Measurements from ENCODE around the gene SMIM36.
"Not testable (repeated sequence)": the region's sequence is repeated elsewhere in the genome, so short reads cannot be mapped to it uniquely, and the experiment has no call there.

The SMIM36 gene

GRCh38 chr17:55531053-55531728 is 19.9 kb upstream of the SMIM36 start:
- H3K27ac ChIP-seq (ENCODE audit: low read length): no peak overlapping the region
- H3K4me3 ChIP-seq (ENCODE audit: low read depth in 1 of 2, low read length in 2 of 2): no peak overlapping the region
- H3K4me1 ChIP-seq (ENCODE audit: control insufficient read depth in 1 of 2, insufficient read depth in 2 of 2, low read length in 2 of 2): no peaks in the 10 kb centered on the region
- no peaks in the 10 kb centered on the region for H3K27me3 ChIP-seq (ENCODE audit: low read depth, low read length)
- no peaks in the 10 kb centered on the region for H3K9me3 ChIP-seq (ENCODE audit: control insufficient read depth in 1 of 2, low read length in 2 of 2)
- H3K36me3 ChIP-seq (ENCODE audit: control insufficient read depth in 1 of 2, insufficient read depth in 2 of 2, low read length in 2 of 2): no peaks in the 10 kb centered on the region

GRCh38 chr17:55530064-55530463 is 18.8 kb upstream of the SMIM36 start:
- H3K36me3 ChIP-seq (ENCODE audit: control insufficient read depth in 1 of 2, insufficient read depth in 2 of 2, low read length in 2 of 2): no peaks in the 10 kb centered on the region
- no peak overlapping the region for H3K4me3 ChIP-seq (ENCODE audit: low read depth in 1 of 2, low read length in 2 of 2)
- no peaks in the 10 kb centered on the region for H3K9me3 ChIP-seq (ENCODE audit: control insufficient read depth in 1 of 2, low read length in 2 of 2)
- no peak overlapping the region for H3K27ac ChIP-seq (ENCODE audit: low read length)
- H3K27me3 ChIP-seq (ENCODE audit: low read depth, low read length): no peaks in the 10 kb centered on the region
- H3K4me1 ChIP-seq (ENCODE audit: control insufficient read depth in 1 of 2, insufficient read depth in 2 of 2, low read length in 2 of 2): no peaks in the 10 kb centered on the region

DNA sequence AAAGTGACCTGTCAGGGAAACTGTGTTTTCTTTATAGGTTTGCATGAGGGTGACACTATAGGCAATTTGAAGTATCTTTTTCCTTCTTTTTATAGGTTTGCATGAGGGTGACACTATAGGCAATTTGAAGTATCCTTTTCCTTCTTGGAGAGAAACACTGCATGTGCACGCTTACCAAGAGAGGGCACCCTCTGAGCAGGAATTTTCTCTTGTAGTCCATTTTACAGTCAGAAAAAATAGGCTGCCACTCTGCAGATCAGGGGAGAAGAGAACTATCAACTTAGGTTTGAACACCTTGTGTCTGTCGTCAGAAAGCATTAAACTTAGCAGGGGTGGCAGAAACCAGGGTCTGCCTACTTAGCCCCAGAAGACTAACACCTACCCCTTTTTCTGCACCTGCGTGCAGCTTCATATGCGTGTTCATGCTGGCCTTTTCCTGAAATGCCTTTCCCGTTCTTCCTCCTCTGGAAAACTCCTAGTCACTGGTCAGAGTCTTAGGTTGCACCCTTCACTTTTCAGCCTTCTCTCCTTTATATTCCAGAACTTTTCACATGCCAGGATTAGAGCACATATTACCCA is 16.4 kb upstream of the SMIM36 start:
- Histone ChIP-seq H3K36me3 (ENCODE audit: control insufficient read depth in 1 of 2, insufficient read depth in 2 of 2, low read length in 2 of 2) (no peaks in the 10 kb centered on the region), H3K27me3 (ENCODE audit: low read depth, low read length) (no peaks in the 10 kb centered on the region), H3K9me3 (ENCODE audit: control insufficient read depth in 1 of 2, low read length in 2 of 2) (no peaks in the 10 kb centered on the region), H3K4me1 (ENCODE audit: control insufficient read depth in 1 of 2, insufficient read depth in 2 of 2, low read length in 2 of 2) (no peaks in the 10 kb centered on the region), H3K4me3 (ENCODE audit: low read depth in 1 of 2, low read length in 2 of 2) (no peak overlapping the region), H3K27ac (ENCODE audit: low read length) (no peak overlapping the region)

DNA sequence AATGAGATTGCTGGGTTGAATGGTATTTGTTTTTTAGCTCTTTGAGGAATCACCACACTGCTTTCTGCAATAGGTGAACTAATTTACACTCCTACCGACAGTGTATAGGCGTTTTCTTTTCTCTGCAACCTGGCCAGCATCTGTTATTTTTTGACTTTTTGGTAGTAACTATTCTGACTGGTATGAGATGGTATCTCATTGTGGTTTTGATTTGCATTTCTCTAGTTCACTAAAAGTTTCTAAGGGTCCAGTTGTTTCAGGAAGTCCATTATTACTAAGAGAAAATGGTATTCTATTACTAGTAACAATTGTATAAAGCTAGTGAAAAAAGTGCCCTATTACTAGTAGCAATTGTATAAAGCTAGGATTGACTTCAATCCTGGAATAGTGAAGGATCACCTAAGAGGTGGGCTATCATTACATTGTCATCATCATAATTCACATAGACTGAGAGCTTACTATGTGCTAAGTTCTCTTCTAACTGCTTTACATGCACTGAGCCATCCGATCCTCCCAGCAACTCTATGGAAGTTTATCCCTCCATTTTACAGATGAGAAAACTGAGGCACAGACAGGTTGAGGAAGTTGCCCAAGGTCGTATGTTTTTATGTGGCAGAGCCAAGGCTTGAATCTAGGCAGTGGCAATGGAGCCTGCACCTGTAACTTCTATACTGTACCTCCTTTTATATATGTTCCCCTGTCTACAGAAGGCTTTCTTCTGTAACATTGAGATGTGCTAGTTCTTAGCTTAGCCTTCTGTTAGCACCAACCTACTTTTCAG is 13.4 kb upstream of the SMIM36 start:
- Histone ChIP-seq H3K27ac (ENCODE audit: low read length) (no peak overlapping the region), H3K36me3 (ENCODE audit: control insufficient read depth in 1 of 2, insufficient read depth in 2 of 2, low read length in 2 of 2) (no peaks in the 10 kb centered on the region), H3K4me1 (ENCODE audit: control insufficient read depth in 1 of 2, insufficient read depth in 2 of 2, low read length in 2 of 2) (no peaks in the 10 kb centered on the region), H3K27me3 (ENCODE audit: low read depth, low read length) (no peaks in the 10 kb centered on the region), H3K4me3 (ENCODE audit: low read depth in 1 of 2, low read length in 2 of 2) (no peak overlapping the region), H3K9me3 (ENCODE audit: control insufficient read depth in 1 of 2, low read length in 2 of 2) (no peaks in the 10 kb centered on the region)

DNA sequence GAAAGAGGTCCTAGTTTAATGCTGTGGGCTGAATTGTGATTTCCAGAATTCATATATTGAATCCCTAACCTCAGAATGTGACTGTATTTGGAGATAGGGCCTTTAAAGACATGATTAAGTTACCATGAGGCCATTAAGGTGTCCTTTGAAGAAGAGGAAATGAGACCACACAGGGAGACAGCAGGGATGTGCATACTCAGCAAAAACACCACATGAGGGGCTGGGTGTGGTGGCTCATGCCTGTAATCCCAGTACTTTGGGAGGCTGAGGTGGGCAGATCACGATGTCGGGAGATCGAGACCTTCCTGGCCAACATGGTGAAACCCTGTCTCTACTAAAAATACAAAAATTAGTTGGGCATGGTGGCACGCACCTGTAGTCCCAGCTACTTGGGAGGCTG is 11.8 kb upstream of the SMIM36 start:
- H3K4me3 ChIP-seq (ENCODE audit: low read depth in 1 of 2, low read length in 2 of 2); H3K36me3 ChIP-seq (ENCODE audit: control insufficient read depth in 1 of 2, insufficient read depth in 2 of 2, low read length in 2 of 2); H3K27me3 ChIP-seq (ENCODE audit: low read depth, low read length); H3K4me1 ChIP-seq (ENCODE audit: control insufficient read depth in 1 of 2, insufficient read depth in 2 of 2, low read length in 2 of 2); H3K9me3 ChIP-seq (ENCODE audit: control insufficient read depth in 1 of 2, low read length in 2 of 2); H3K27ac ChIP-seq (ENCODE audit: low read length): not testable (repeated sequence)

DNA sequence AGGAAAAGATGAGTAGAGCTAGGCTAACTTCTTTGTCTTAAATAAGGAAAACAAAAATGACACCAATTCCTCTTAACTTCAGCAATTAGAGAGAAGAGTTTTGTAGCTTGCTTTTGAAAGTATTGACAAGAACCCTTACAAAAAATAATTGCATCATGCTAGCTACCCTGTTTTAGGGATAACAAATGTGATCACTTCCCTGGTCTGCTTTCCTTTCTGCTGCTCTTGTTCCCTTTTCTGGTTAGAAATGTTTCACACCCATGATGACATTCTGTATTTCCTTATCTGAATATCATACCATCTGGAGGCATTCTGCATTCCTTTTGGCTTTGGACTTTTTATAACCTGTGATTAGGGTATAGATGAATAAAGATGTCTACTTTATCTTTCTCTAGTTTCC is 9.9 kb upstream of the SMIM36 start:
- Histone ChIP-seq H3K4me3 (ENCODE audit: low read depth in 1 of 2, low read length in 2 of 2) (no peak overlapping the region), H3K9me3 (ENCODE audit: control insufficient read depth in 1 of 2, low read length in 2 of 2) (no peaks in the 10 kb centered on the region), H3K4me1 (ENCODE audit: control insufficient read depth in 1 of 2, insufficient read depth in 2 of 2, low read length in 2 of 2) (no peaks in the 10 kb centered on the region), H3K27me3 (ENCODE audit: low read depth, low read length) (no peaks in the 10 kb centered on the region), H3K27ac (ENCODE audit: low read length) (no peak overlapping the region), H3K36me3 (ENCODE audit: control insufficient read depth in 1 of 2, insufficient read depth in 2 of 2, low read length in 2 of 2) (no peaks in the 10 kb centered on the region)

- no peaks in the 10 kb centered on the region for H3K27me3 ChIP-seq (ENCODE audit: low read depth, low read length)
- H3K4me3 ChIP-seq (ENCODE audit: low read depth in 1 of 2, low read length in 2 of 2): no peak overlapping the region
- H3K4me1 ChIP-seq (ENCODE audit: control insufficient read depth in 1 of 2, insufficient read depth in 2 of 2, low read length in 2 of 2): no peaks in the 10 kb centered on the region
- no peaks in the 10 kb centered on the region for H3K36me3 ChIP-seq (ENCODE audit: control insufficient read depth in 1 of 2, insufficient read depth in 2 of 2, low read length in 2 of 2)
- H3K27ac ChIP-seq (ENCODE audit: low read length): no peak overlapping the region
- no peaks in the 10 kb centered on the region for H3K9me3 ChIP-seq (ENCODE audit: control insufficient read depth in 1 of 2, low read length in 2 of 2)
These were observed 9.2 kb upstream of the SMIM36 start for GRCh38 chr17:55520402-55520801.

- Histone ChIP-seq H3K36me3 (ENCODE audit: control insufficient read depth in 1 of 2, insufficient read depth in 2 of 2, low read length in 2 of 2) (no peaks in the 10 kb centered on the region), H3K27me3 (ENCODE audit: low read depth, low read length) (no peaks in the 10 kb centered on the region), H3K27ac (ENCODE audit: low read length) (no peak overlapping the region), H3K4me1 (ENCODE audit: control insufficient read depth in 1 of 2, insufficient read depth in 2 of 2, low read length in 2 of 2) (no peaks in the 10 kb centered on the region), H3K9me3 (ENCODE audit: control insufficient read depth in 1 of 2, low read length in 2 of 2) (no peaks in the 10 kb centered on the region), H3K4me3 (ENCODE audit: low read depth in 1 of 2, low read length in 2 of 2) (no peak overlapping the region)
These were observed 7.3 kb upstream of the SMIM36 start for GRCh38 chr17:55518510-55518909.

DNA sequence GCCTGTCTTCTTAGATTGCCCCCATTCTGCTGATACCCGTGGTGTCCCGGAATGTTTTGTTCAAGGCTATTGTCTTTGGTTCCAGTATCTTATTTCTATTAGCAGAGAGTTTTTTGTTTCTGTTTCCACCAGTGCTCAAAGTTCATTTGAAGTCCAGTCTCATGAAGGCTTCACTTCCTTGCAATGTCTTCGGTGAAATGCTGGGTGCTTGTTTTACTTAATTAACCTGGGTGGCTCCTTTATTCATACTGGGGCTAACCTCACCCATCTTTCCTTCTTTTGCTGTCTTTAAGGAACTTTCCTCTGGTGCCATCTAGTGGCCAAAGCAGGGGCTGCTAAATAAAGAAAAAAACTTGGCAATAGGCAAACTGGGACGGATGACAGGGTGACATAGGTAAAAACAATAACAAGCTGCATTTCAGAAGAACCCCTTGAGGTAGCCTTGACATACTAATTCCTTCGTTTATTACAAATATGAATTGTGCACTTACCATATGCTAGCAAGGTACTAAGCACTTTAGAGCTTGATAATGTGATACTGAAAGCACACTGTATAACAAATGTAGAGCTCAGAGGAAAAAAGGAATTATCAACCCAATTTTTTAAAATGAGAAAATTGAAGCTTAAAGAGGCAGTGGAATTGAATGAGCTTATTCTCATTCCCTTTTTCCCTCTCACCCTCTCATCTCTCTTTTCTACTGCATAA is 2.8 kb upstream of the SMIM36 start:
- no peak overlapping the region for H3K27ac ChIP-seq (ENCODE audit: low read length)
- H3K9me3 ChIP-seq (ENCODE audit: control insufficient read depth in 1 of 2, low read length in 2 of 2): no peaks in the 10 kb centered on the region
- H3K27me3 ChIP-seq (ENCODE audit: low read depth, low read length): no peaks in the 10 kb centered on the region
- H3K36me3 ChIP-seq (ENCODE audit: control insufficient read depth in 1 of 2, insufficient read depth in 2 of 2, low read length in 2 of 2): no peaks in the 10 kb centered on the region
- H3K4me1 ChIP-seq (ENCODE audit: control insufficient read depth in 1 of 2, insufficient read depth in 2 of 2, low read length in 2 of 2): no peaks in the 10 kb centered on the region
- no peak overlapping the region for H3K4me3 ChIP-seq (ENCODE audit: low read depth in 1 of 2, low read length in 2 of 2)

GRCh38 chr17:55507669-55508068 is 3.6 kb downstream of the SMIM36 start:
- not testable (repeated sequence) for H3K27ac ChIP-seq (ENCODE audit: low read length); H3K9me3 ChIP-seq (ENCODE audit: control insufficient read depth in 1 of 2, low read length in 2 of 2); H3K27me3 ChIP-seq (ENCODE audit: low read depth, low read length); H3K36me3 ChIP-seq (ENCODE audit: control insufficient read depth in 1 of 2, insufficient read depth in 2 of 2, low read length in 2 of 2); H3K4me1 ChIP-seq (ENCODE audit: control insufficient read depth in 1 of 2, insufficient read depth in 2 of 2, low read length in 2 of 2); H3K4me3 ChIP-seq (ENCODE audit: low read depth in 1 of 2, low read length in 2 of 2)

DNA sequence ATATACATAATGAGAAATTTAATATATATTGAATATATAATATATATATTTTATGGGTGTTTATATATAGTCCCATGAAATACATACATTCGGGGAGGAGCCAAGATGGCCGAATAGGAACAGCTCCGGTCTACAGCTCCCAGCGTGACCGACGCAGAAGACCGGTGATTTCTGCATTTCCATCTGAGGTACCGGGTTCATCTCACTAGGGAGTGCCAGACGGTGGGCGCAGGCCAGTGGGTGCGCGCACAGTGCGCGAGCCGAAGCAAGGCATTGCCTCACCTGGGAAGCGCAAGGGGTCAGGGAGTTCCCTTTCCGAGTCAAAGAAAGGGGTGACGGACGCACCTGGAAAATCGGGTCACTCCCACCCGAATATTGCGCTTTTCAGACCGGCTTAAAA is 9.6 kb downstream of the SMIM36 start:
- H3K4me3 ChIP-seq (ENCODE audit: low read depth in 1 of 2, low read length in 2 of 2); H3K9me3 ChIP-seq (ENCODE audit: control insufficient read depth in 1 of 2, low read length in 2 of 2); H3K27ac ChIP-seq (ENCODE audit: low read length); H3K36me3 ChIP-seq (ENCODE audit: control insufficient read depth in 1 of 2, insufficient read depth in 2 of 2, low read length in 2 of 2); H3K27me3 ChIP-seq (ENCODE audit: low read depth, low read length); H3K4me1 ChIP-seq (ENCODE audit: control insufficient read depth in 1 of 2, insufficient read depth in 2 of 2, low read length in 2 of 2): not testable (repeated sequence)

All from muscle layer of duodenum (tissue), 2 donors.